ENCODE results near the gene MYH4. TPM values are rescaled to one million over a fixed set of nuclear protein-coding genes. Genes with fewer than 3 reads are reported as not detected.

The MYH4 gene
- total and polyA plus RNA-seq, 2 of the 4 experiments (the other 2 are of a cell fraction) = not detected

DNA sequence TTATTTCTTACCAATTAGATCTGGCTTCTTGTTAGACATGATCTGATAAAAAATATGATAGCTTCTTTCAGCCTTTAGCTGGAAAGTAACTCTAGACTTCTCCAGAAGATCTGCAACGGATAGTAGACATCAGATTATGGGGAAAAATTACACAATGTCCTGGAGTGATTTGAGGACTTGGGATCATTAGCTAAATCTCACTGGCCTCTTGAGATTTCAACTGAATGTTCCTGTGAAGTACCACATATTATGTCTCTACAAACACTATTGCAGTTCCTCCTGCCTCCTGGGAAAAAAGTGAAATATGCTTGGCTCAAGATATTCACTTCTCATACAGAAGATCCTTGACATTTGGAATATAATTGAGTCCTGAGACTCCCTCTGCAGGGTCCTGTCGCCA is 43.5 kb upstream of the MYH4 start:
- H4K8ac ChIP-seq (ENCODE audit: low read depth in 2 of 2, low read length in 2 of 2) = no peak overlapping the region
- H3K18ac ChIP-seq (ENCODE audit: low read depth, low read length) = no peak overlapping the region
- H3K27me3 ChIP-seq (ENCODE audit: control insufficient read depth, insufficient read depth, low read length) = no peaks in the 10 kb centered on the region
- H3K79me1 ChIP-seq (ENCODE audit: low read depth in 1 of 2, low read length in 2 of 2) = no peaks in the 10 kb centered on the region
- BruUV-seq (replicated peaks) = no TSS peak
- no peak overlapping the region for H3K9ac ChIP-seq (ENCODE audit: low read depth, low read length)
- in situ Hi-C loops (cut with MboI; ENCODE audit: low sequenced_read_pairs) (no loop called here), intact Hi-C loops (cut with micrococcal nuclease) (no loop called here), dilution Hi-C loops (cut with HindIII; ENCODE audit: low sequenced_read_pairs, unreplicated experiment) (no loop called here)
- no peak overlapping the region for H2AFZ ChIP-seq (replicated peaks; ENCODE audit: low read length, poor library complexity)
- no peaks in the 10 kb centered on the region for H3K9me3 ChIP-seq (ENCODE audit: control insufficient read depth, insufficient read depth, low read length)
- H3K14ac ChIP-seq (replicated peaks; ENCODE audit: low read depth, low read length) = no peak overlapping the region
- CTCF ChIA-PET = no interaction called here
- H3K4me3 ChIP-seq (ENCODE audit: insufficient read depth, low read depth, low read length) = no peak overlapping the region
- H2BK15ac ChIP-seq (ENCODE audit: low read depth, low read length) = no peak overlapping the region
- H4K91ac ChIP-seq (ENCODE audit: insufficient read depth, low read depth, low read length) = no peak overlapping the region
- no peaks in the 10 kb centered on the region for H3K36me3 ChIP-seq (ENCODE audit: control insufficient read depth, insufficient read depth, low read length)
- no peak overlapping the region for H2AK9ac ChIP-seq (replicated peaks; ENCODE audit: low read depth, low read length, poor library complexity)
- no CpG with 5 or more reads among the region's 2 CpGs for WGBS, 2 experiments (ENCODE audit: extremely low coverage in 2 of 2, insufficient read length in 1 of 2)
- no peak for ATAC-seq (ENCODE audit: low read depth)
- no peaks in the 10 kb centered on the region for H4K20me1 ChIP-seq (ENCODE audit: insufficient read depth, low read length)
- H2BK120ac ChIP-seq (ENCODE audit: low read depth, low read length) = no peak overlapping the region
- H2BK5ac ChIP-seq (ENCODE audit: low read depth, low read length, poor library complexity, severe bottlenecking) = no peak overlapping the region
- TF ChIP-seq RCOR1 (IDR thresholded peaks at IDR 0.05; ENCODE audit: insufficient replicate concordance, low read length) = no peak
- no peak for TF ChIP-seq FOS (IDR thresholded peaks at IDR 0.05; ENCODE audit: low read depth, low read length)
- TF ChIP-seq, protein P1, sequence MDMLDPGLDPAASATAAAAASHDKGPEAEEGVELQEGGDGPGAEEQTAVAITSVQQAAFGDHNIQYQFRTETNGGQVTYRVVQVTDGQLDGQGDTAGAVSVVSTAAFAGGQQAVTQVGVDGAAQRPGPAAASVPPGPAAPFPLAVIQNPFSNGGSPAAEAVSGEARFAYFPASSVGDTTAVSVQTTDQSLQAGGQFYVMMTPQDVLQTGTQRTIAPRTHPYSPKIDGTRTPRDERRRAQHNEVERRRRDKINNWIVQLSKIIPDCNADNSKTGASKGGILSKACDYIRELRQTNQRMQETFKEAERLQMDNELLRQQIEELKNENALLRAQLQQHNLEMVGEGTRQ (IDR thresholded peaks at IDR 0.05; ENCODE audit: low read depth, low read length) = no peak
- no peak for TF ChIP-seq CEBPB (IDR thresholded peaks at IDR 0.05; ENCODE audit: low read depth, low read length)
- no peak for TF ChIP-seq NFE2L2 (IDR thresholded peaks at IDR 0.05; ENCODE audit: low read depth, low read length)
- TF ChIP-seq, protein P2, sequence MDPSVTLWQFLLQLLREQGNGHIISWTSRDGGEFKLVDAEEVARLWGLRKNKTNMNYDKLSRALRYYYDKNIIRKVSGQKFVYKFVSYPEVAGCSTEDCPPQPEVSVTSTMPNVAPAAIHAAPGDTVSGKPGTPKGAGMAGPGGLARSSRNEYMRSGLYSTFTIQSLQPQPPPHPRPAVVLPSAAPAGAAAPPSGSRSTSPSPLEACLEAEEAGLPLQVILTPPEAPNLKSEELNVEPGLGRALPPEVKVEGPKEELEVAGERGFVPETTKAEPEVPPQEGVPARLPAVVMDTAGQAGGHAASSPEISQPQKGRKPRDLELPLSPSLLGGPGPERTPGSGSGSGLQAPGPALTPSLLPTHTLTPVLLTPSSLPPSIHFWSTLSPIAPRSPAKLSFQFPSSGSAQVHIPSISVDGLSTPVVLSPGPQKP (IDR thresholded peaks at IDR 0.05; ENCODE audit: borderline replicate concordance, low read depth, low read length) = no peak
- TF ChIP-seq SMC3 (IDR thresholded peaks at IDR 0.05; ENCODE audit: low read depth, low read length) = no peak
- TF ChIP-seq, protein P3, sequence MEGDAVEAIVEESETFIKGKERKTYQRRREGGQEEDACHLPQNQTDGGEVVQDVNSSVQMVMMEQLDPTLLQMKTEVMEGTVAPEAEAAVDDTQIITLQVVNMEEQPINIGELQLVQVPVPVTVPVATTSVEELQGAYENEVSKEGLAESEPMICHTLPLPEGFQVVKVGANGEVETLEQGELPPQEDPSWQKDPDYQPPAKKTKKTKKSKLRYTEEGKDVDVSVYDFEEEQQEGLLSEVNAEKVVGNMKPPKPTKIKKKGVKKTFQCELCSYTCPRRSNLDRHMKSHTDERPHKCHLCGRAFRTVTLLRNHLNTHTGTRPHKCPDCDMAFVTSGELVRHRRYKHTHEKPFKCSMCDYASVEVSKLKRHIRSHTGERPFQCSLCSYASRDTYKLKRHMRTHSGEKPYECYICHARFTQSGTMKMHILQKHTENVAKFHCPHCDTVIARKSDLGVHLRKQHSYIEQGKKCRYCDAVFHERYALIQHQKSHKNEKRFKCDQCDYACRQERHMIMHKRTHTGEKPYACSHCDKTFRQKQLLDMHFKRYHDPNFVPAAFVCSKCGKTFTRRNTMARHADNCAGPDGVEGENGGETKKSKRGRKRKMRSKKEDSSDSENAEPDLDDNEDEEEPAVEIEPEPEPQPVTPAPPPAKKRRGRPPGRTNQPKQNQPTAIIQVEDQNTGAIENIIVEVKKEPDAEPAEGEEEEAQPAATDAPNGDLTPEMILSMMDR (conservative IDR thresholded peaks at IDR 0.05; ENCODE audit: low read depth, low read length) = no peak
- TF ChIP-seq BHLHE40 (IDR thresholded peaks at IDR 0.05; ENCODE audit: low read depth, low read length) = no peak
- H4K5ac ChIP-seq (ENCODE audit: low read depth, low read length) = no peak overlapping the region
- DNase-seq = no peak
- no peak overlapping the region for H3K4me2 ChIP-seq (ENCODE audit: low read depth, low read length)
- POLR2A ChIA-PET (ENCODE audit: unreplicated experiment) = no interaction called here
- no peaks in the 10 kb centered on the region for H3K9me1 ChIP-seq (ENCODE audit: insufficient read depth, low read length)
- H3K4ac ChIP-seq (ENCODE audit: low read depth, low read length) = no peak overlapping the region
- no peak overlapping the region for H3K56ac ChIP-seq (ENCODE audit: extremely low read depth, insufficient read depth, low read length)
- no peak overlapping the region for H3K23ac ChIP-seq (ENCODE audit: low read depth, low read length)
- no peak overlapping the region for H2BK20ac ChIP-seq (ENCODE audit: low read depth, low read length)
- H3K4me1 ChIP-seq (ENCODE audit: control insufficient read depth, insufficient read depth, low read length) = no peaks in the 10 kb centered on the region
- H3K27ac ChIP-seq (ENCODE audit: insufficient read depth, low read length) = no peak overlapping the region
- H2AK5ac ChIP-seq (ENCODE audit: low read depth, low read length) = no peak overlapping the region
